WTC11 (cell line): ENCODE measurements around the gene HSF5. TPM values are rescaled to one million over a fixed set of nuclear protein-coding genes. Genes with fewer than 3 reads are reported as not detected.

ENCODE experiments used
- ATAC-seq: fragments of 200-7000 bp; cut with Tn5 transposase; 2 replicates; pipeline ENCODE4 v1.10.0; 2021; ENCODE audit warnings: mild to moderate bottlenecking, moderate library complexity
- CTCF ChIA-PET: fragments of 300-600 bp; sonication (Branson Sonifier 250); formaldehyde crosslinking; loops from one replicate; lab custom pipeline; 2021; ENCODE audit warnings: antibody characterized with exemption; lab: Charles Lee
- POLR2A ChIA-PET: fragments of 350-600 bp; sonication (Branson Sonifier 250); formaldehyde crosslinking; loops from one replicate; lab custom pipeline; 2021; ENCODE audit warnings: antibody characterized with exemption; lab: Charles Lee
- DNase-seq: peaks from one replicate; pipeline ENCODE4 v3.0.0; 2021; ENCODE audit warnings: low spot score
- H3K27ac Mint-ChIP-seq: 2 replicates; pipeline ENCODE4 v1.8.0; 2021; ENCODE audit warnings: mixed read lengths
- H3K27me3 Mint-ChIP-seq: 2 replicates; pipeline ENCODE4 v1.8.0; 2021; ENCODE audit warnings: low read depth, mild to moderate bottlenecking, moderate library complexity, mixed read lengths
- H3K36me3 Mint-ChIP-seq: 2 replicates; pipeline ENCODE4 v1.8.0; 2021; ENCODE audit warnings: mixed read lengths
- H3K4me1 Mint-ChIP-seq: 2 replicates; pipeline ENCODE4 v1.8.0; 2022; ENCODE audit warnings: mixed read lengths
- H3K4me3 Mint-ChIP-seq: 2 replicates; pipeline ENCODE4 v1.8.0; 2021; ENCODE audit warnings: mild to moderate bottlenecking, moderate library complexity, mixed read lengths
- H3K9me3 Mint-ChIP-seq: 2 replicates; pipeline ENCODE4 v1.8.0; 2021; ENCODE audit warnings: mixed read lengths
- EMX1 ChIP-seq: fragments of 250-450 bp; sonication (Bioruptor Pico); IDR thresholded peaks from 2 replicates; pipeline ENCODE4 v1.8.0; 2021; ENCODE audit warnings: mild to moderate bottlenecking
- ESRRA ChIP-seq: sonication (generic); formaldehyde crosslinking; IDR thresholded peaks from 2 replicates; pipeline ENCODE4 v1.8.1; 2022; ENCODE audit warnings: mild to moderate bottlenecking, missing genetic modification reagents, borderline replicate concordance
- ETV6 ChIP-seq: sonication (generic); formaldehyde crosslinking; IDR thresholded peaks from 2 replicates; pipeline ENCODE4 v1.8.1; 2022; ENCODE audit warnings: mild to moderate bottlenecking, missing genetic modification reagents
- FOXK1 ChIP-seq: sonication (generic); formaldehyde crosslinking; IDR thresholded peaks from 2 replicates; pipeline ENCODE4 v1.8.0; 2022; ENCODE audit warnings: mild to moderate bottlenecking, moderate library complexity, missing genetic modification reagents
- GTF2I ChIP-seq: fragments of 250-450 bp; sonication (Bioruptor Pico); conservative IDR thresholded peaks from 2 replicates; pipeline ENCODE4 v1.4.0; 2021; ENCODE audit warnings: mild to moderate bottlenecking
- HMGA2 ChIP-seq: fragments of 250-450 bp; sonication (Bioruptor Pico); IDR thresholded peaks from 2 replicates; pipeline ENCODE4 v1.4.0; 2021; ENCODE audit warnings: mild to moderate bottlenecking, moderate library complexity
- IRF2 ChIP-seq: sonication (generic); formaldehyde crosslinking; IDR thresholded peaks from 2 replicates; pipeline ENCODE4 v1.8.0; 2022; ENCODE audit warnings: low read depth, missing genetic modification reagents, borderline replicate concordance
- NFATC4 ChIP-seq: fragments of 250-450 bp; sonication (Bioruptor Pico); IDR thresholded peaks from 2 replicates; pipeline ENCODE4 v1.9.0; 2021; ENCODE audit warnings: mild to moderate bottlenecking
- NFYB ChIP-seq: sonication (generic); formaldehyde crosslinking; conservative IDR thresholded peaks from 2 replicates; pipeline ENCODE4 v1.8.0; 2022; ENCODE audit warnings: low read depth, missing genetic modification reagents
- NR3C1 ChIP-seq: sonication (generic); formaldehyde crosslinking; conservative IDR thresholded peaks from 2 replicates; pipeline ENCODE4 v1.8.1; 2023; ENCODE audit warnings: low read depth, mild to moderate bottlenecking, missing genetic modification reagents
- OVOL2 ChIP-seq: fragments of 250-450 bp; sonication (Bioruptor Pico); IDR thresholded peaks from 2 replicates; pipeline ENCODE4 v1.9.0; 2021; ENCODE audit warnings: mild to moderate bottlenecking, borderline replicate concordance
- PRRX2 ChIP-seq: fragments of 250-450 bp; sonication (Bioruptor Pico); IDR thresholded peaks from 2 replicates; pipeline ENCODE4 v1.8.0; 2021; ENCODE audit warnings: mild to moderate bottlenecking
- SOX15 ChIP-seq: fragments of 250-450 bp; sonication (Bioruptor Pico); IDR thresholded peaks from 2 replicates; pipeline ENCODE4 v1.9.0; 2021; ENCODE audit warnings: mild to moderate bottlenecking
- TCF7 ChIP-seq: sonication (generic); formaldehyde crosslinking; IDR thresholded peaks from 2 replicates; pipeline ENCODE4 v1.8.0; 2022; ENCODE audit warnings: mild to moderate bottlenecking, low read depth, missing genetic modification reagents, moderate library complexity
- ZNF138 ChIP-seq: sonication (generic); formaldehyde crosslinking; conservative IDR thresholded peaks from 2 replicates; pipeline ENCODE4 v1.8.1; 2022; ENCODE audit warnings: mild to moderate bottlenecking, moderate library complexity, missing genetic modification reagents
- total RNA-seq: library from RNA; stranded (reverse); gene quantifications from 3 replicates; pipeline ENCODE4 v1.2.3, GENCODE V29; 2021
- TF ChIP-seq, protein P1 (sequence below): sonication (generic); formaldehyde crosslinking; IDR thresholded peaks from 2 replicates; pipeline ENCODE4 v1.8.1; 2022; ENCODE audit warnings: low read depth, mild to moderate bottlenecking, moderate library complexity, missing genetic modification reagents, borderline replicate concordance
- TF ChIP-seq, protein P2 (sequence below): fragments of 250-450 bp; sonication (Bioruptor Pico); IDR thresholded peaks from 2 replicates; pipeline ENCODE4 v1.9.0; 2021; ENCODE audit warnings: mild to moderate bottlenecking, borderline replicate concordance
- TF ChIP-seq, protein P3 (sequence below): sonication (generic); formaldehyde crosslinking; IDR thresholded peaks from 2 replicates; pipeline ENCODE4 v1.8.0; 2022; ENCODE audit warnings: missing genetic modification reagents
- TF ChIP-seq, protein P4 (sequence below): sonication (generic); formaldehyde crosslinking; IDR thresholded peaks from 2 replicates; pipeline ENCODE4 v1.8.0; 2022; ENCODE audit warnings: mild to moderate bottlenecking, missing genetic modification reagents
- TF ChIP-seq, protein P5 (sequence below): sonication (generic); formaldehyde crosslinking; IDR thresholded peaks from 2 replicates; pipeline ENCODE4 v1.8.1; 2023; ENCODE audit warnings: mild to moderate bottlenecking, missing genetic modification reagents
- TF ChIP-seq, protein P6 (sequence below): sonication (generic); formaldehyde crosslinking; IDR thresholded peaks from 2 replicates; pipeline ENCODE4 v1.8.1; 2022; ENCODE audit warnings: mild to moderate bottlenecking, moderate library complexity, missing genetic modification reagents

Gene HSF5
- total RNA-seq, 1 experiment from 2014 or later, result 0.09 TPM

DNA sequence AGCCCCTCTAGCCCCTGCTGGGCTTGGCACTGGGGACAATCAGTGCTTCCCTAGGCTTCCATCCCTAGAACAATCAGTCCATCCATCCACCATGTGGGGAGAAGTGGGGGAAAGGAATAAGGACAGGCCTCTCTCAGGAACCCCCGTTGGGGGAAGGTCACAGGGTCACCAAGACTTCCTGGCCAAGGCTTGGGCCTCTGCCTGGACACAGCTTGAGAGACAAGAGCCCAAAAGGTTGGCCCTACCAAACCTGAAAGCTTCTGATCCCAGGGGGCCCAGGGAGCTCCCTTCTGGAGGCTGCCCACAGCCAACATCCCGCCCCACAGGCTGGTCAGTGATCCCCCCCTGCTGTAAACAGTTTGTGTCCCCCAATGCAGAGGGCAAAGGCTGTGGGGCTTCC is 42.4 kb upstream of the HSF5 start (continued):
- TF ChIP-seq, protein P1, sequence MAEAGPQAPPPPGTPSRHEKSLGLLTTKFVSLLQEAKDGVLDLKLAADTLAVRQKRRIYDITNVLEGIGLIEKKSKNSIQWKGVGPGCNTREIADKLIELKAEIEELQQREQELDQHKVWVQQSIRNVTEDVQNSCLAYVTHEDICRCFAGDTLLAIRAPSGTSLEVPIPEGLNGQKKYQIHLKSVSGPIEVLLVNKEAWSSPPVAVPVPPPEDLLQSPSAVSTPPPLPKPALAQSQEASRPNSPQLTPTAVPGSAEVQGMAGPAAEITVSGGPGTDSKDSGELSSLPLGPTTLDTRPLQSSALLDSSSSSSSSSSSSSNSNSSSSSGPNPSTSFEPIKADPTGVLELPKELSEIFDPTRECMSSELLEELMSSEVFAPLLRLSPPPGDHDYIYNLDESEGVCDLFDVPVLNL (CRISPR knock-in tag), result no peak
- TF ChIP-seq IRF2, result no peak

DNA sequence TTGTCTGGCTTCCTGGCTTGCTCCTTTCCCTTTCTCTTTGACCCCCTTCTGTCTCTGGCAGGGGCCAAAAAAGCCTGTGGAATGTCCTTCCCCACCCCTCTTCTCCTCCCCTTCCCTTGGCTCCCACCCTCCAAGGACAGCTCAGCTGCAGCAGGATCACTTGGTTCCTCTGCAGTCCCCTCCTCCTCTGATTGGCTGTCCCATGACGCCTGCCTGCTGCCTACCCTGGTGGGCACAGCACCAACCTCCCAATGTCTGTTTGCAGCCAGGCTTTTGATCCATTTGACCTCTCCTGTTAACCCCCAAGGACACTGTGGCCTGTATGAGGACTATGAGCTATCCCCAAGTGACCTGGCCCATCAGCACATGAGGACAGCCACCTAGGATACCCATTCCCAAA is 41.1 kb upstream of the HSF5 start:
- Mint-ChIP-seq H3K9me3 (no peaks in the 10 kb centered on the region), H3K4me1 (peaks cover 47% of the 10 kb centered on the region)

DNA sequence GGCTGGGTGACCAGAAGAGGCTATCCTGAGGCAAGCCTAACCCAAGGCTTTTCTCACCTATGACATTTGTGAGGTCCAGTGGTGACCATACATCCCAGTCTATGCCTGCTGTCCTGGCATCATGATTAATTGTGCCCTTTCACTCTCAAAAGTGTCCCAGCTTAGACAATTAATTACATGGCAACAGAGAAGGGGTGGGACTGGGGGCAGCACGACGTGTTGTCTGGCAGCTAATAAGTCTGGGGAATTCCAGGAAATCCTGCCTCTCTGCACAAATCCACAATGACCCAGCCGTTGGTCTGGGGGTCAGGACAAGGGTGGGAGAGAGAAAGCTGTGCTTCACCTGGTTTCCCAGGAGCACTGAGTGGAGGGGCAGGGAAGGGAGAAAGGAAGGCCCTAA is 40.2 kb upstream of the HSF5 start:
- ChIA-PET CTCF (interaction anchor here (1.1 to 6.5 kb wide), 4 partner anchors 8 to 13 kb away, joined by 3 to 42 read pairs (median 16); no protein-coding TSS in a partner anchor), POLR2A (interaction anchor here (0.5 kb wide), 1 partner anchor 1261 kb away, joined by 4 read pairs; no protein-coding TSS in a partner anchor)
- peaks cover 47% of the 10 kb centered on the region for H3K4me1 Mint-ChIP-seq
- no peak for ATAC-seq
- peaks cover 28% of the 10 kb centered on the region for H3K27me3 Mint-ChIP-seq
- no peak overlapping the region for H3K27ac Mint-ChIP-seq
- H3K9me3 Mint-ChIP-seq, result no peaks in the 10 kb centered on the region
- H3K36me3 Mint-ChIP-seq, result no peaks in the 10 kb centered on the region
- no peak for DNase-seq
- H3K4me3 Mint-ChIP-seq, result no peak overlapping the region
- TF ChIP-seq ZNF138 (CRISPR knock-in tag), result no peak
- TF ChIP-seq IRF2, result no peak
- no peak for TF ChIP-seq HMGA2 (CRISPR knock-in tag)
- TF ChIP-seq NR3C1, result no peak
- no peak for TF ChIP-seq OVOL2 (CRISPR knock-in tag)
- TF ChIP-seq NFATC4, result no peak
- TF ChIP-seq, protein P2, sequence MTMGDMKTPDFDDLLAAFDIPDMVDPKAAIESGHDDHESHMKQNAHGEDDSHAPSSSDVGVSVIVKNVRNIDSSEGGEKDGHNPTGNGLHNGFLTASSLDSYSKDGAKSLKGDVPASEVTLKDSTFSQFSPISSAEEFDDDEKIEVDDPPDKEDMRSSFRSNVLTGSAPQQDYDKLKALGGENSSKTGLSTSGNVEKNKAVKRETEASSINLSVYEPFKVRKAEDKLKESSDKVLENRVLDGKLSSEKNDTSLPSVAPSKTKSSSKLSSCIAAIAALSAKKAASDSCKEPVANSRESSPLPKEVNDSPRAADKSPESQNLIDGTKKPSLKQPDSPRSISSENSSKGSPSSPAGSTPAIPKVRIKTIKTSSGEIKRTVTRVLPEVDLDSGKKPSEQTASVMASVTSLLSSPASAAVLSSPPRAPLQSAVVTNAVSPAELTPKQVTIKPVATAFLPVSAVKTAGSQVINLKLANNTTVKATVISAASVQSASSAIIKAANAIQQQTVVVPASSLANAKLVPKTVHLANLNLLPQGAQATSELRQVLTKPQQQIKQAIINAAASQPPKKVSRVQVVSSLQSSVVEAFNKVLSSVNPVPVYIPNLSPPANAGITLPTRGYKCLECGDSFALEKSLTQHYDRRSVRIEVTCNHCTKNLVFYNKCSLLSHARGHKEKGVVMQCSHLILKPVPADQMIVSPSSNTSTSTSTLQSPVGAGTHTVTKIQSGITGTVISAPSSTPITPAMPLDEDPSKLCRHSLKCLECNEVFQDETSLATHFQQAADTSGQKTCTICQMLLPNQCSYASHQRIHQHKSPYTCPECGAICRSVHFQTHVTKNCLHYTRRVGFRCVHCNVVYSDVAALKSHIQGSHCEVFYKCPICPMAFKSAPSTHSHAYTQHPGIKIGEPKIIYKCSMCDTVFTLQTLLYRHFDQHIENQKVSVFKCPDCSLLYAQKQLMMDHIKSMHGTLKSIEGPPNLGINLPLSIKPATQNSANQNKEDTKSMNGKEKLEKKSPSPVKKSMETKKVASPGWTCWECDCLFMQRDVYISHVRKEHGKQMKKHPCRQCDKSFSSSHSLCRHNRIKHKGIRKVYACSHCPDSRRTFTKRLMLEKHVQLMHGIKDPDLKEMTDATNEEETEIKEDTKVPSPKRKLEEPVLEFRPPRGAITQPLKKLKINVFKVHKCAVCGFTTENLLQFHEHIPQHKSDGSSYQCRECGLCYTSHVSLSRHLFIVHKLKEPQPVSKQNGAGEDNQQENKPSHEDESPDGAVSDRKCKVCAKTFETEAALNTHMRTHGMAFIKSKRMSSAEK, result no peak
- no peak for TF ChIP-seq GTF2I
- TF ChIP-seq, protein P3, sequence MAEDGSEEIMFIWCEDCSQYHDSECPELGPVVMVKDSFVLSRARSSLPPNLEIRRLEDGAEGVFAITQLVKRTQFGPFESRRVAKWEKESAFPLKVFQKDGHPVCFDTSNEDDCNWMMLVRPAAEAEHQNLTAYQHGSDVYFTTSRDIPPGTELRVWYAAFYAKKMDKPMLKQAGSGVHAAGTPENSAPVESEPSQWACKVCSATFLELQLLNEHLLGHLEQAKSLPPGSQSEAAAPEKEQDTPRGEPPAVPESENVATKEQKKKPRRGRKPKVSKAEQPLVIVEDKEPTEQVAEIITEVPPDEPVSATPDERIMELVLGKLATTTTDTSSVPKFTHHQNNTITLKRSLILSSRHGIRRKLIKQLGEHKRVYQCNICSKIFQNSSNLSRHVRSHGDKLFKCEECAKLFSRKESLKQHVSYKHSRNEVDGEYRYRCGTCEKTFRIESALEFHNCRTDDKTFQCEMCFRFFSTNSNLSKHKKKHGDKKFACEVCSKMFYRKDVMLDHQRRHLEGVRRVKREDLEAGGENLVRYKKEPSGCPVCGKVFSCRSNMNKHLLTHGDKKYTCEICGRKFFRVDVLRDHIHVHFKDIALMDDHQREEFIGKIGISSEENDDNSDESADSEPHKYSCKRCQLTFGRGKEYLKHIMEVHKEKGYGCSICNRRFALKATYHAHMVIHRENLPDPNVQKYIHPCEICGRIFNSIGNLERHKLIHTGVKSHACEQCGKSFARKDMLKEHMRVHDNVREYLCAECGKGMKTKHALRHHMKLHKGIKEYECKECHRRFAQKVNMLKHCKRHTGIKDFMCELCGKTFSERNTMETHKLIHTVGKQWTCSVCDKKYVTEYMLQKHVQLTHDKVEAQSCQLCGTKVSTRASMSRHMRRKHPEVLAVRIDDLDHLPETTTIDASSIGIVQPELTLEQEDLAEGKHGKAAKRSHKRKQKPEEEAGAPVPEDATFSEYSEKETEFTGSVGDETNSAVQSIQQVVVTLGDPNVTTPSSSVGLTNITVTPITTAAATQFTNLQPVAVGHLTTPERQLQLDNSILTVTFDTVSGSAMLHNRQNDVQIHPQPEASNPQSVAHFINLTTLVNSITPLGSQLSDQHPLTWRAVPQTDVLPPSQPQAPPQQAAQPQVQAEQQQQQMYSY (CRISPR knock-in tag), result no peak
- TF ChIP-seq TCF7 (CRISPR knock-in tag), result no peak
- TF ChIP-seq, protein P4, sequence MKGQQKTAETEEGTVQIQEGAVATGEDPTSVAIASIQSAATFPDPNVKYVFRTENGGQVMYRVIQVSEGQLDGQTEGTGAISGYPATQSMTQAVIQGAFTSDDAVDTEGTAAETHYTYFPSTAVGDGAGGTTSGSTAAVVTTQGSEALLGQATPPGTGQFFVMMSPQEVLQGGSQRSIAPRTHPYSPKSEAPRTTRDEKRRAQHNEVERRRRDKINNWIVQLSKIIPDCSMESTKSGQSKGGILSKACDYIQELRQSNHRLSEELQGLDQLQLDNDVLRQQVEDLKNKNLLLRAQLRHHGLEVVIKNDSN, result no peak
- TF ChIP-seq PRRX2 (CRISPR knock-in tag), result no peak
- TF ChIP-seq ESRRA (CRISPR knock-in tag), result no peak
- no peak for TF ChIP-seq EMX1

More for the DNA sequence above, 41.1 kb upstream of the HSF5 start:
- DNase-seq, result no peak
- no peak overlapping the region for H3K4me3 Mint-ChIP-seq
- CTCF ChIA-PET, result interaction anchor here (4.1 to 6.5 kb wide), 3 partner anchors 9 to 12 kb away, joined by 23 to 42 read pairs (median 30); no protein-coding TSS in a partner anchor
- TF ChIP-seq FOXK1 (no peak), SOX15 (CRISPR knock-in tag) (no peak), ETV6 (CRISPR knock-in tag) (no peak), NFYB (CRISPR knock-in tag) (no peak)
- TF ChIP-seq, protein P5, sequence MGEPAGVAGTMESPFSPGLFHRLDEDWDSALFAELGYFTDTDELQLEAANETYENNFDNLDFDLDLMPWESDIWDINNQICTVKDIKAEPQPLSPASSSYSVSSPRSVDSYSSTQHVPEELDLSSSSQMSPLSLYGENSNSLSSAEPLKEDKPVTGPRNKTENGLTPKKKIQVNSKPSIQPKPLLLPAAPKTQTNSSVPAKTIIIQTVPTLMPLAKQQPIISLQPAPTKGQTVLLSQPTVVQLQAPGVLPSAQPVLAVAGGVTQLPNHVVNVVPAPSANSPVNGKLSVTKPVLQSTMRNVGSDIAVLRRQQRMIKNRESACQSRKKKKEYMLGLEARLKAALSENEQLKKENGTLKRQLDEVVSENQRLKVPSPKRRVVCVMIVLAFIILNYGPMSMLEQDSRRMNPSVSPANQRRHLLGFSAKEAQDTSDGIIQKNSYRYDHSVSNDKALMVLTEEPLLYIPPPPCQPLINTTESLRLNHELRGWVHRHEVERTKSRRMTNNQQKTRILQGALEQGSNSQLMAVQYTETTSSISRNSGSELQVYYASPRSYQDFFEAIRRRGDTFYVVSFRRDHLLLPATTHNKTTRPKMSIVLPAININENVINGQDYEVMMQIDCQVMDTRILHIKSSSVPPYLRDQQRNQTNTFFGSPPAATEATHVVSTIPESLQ (CRISPR knock-in tag), result no peak
- TF ChIP-seq, protein P4, result no peak
- TF ChIP-seq, protein P6, sequence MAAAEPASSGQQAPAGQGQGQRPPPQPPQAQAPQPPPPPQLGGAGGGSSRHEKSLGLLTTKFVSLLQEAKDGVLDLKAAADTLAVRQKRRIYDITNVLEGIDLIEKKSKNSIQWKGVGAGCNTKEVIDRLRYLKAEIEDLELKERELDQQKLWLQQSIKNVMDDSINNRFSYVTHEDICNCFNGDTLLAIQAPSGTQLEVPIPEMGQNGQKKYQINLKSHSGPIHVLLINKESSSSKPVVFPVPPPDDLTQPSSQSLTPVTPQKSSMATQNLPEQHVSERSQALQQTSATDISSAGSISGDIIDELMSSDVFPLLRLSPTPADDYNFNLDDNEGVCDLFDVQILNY (CRISPR knock-in tag), result no peak
- no peaks in the 10 kb centered on the region for H3K36me3 Mint-ChIP-seq
- ATAC-seq, result no peak
- POLR2A ChIA-PET, result no interaction called here
- H3K27me3 Mint-ChIP-seq, result peaks cover 36% of the 10 kb centered on the region
- no peak overlapping the region for H3K27ac Mint-ChIP-seq
